HG03280 (cell line): ENCODE results near the gene TEAD1.

Experiments used
- ATAC-seq: cut with Tn5 transposase; IDR thresholded peaks from one replicate; pipeline ENCODE4 v1.9.1; 2021; ENCODE audit warnings: mild to moderate bottlenecking, moderate library complexity; ENCODE audit not compliant: unreplicated experiment

TEAD1 gene

GRCh38 chr11:12968826-12969225 lies 294.6 kb downstream of the TEAD1 start:
- no peak for ATAC-seq

- no peak for ATAC-seq
Observed at GRCh38 chr11:12971955-12972354, 297.7 kb downstream of the TEAD1 start.

GRCh38 chr11:12973528-12974181 lies 299.4 kb downstream of the TEAD1 start:
- no peak for ATAC-seq

- ATAC-seq, result no peak
Observed at GRCh38 chr11:12975195-12975594, 301.0 kb downstream of the TEAD1 start.

- no peak for ATAC-seq
Observed at GRCh38 chr11:12979928-12980689, 305.9 kb downstream of the TEAD1 start.

- no peak for ATAC-seq
Observed at GRCh38 chr11:12981676-12982522, 307.7 kb downstream of the TEAD1 start.

GRCh38 chr11:12983336-12983735 lies 309.1 kb downstream of the TEAD1 start:
- no peak for ATAC-seq

GRCh38 chr11:12986194-12986898 lies 312.1 kb downstream of the TEAD1 start:
- ATAC-seq, result no peak

- no peak for ATAC-seq
Observed at GRCh38 chr11:12989428-12990161, 315.4 kb downstream of the TEAD1 start.

GRCh38 chr11:12990162-12990480 lies 315.9 kb downstream of the TEAD1 start:
- ATAC-seq, result no peak

GRCh38 chr11:12991426-12991825 lies 317.2 kb downstream of the TEAD1 start:
- no peak for ATAC-seq

- ATAC-seq, result no peak
Observed at GRCh38 chr11:12993626-12994025, 319.4 kb downstream of the TEAD1 start.
